ENCODE measurements around the gene FLYWCH1.

DNA sequence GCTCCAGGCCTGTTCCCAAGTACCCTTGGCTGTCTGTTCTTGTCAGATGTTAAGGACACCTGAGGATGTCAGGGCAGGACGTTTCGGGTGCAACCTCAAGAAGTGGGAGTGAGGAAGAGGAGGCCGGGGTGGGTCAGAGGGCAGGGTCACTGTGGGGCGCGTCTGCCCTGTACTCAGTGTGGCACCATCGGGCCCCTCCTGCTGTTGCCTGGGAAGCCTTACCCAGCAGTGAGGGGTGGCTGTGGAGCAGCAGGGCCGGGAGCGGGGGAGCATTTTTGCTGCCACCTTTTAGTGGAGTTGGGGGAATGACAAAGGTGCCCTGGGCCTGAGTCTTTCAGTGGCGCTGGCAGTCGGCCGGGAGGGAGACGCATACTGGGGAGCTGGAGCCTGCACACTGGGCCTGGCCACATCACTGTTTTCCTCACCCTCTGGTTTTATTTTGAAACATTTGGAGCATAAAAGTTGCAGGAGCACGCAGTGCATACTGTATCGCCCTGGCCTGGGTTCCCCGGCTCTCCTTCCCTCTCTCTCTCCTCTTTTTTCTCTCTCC lies 11.1 kb upstream of the FLYWCH1 start:
- TF ChIP-seq, protein P1, sequence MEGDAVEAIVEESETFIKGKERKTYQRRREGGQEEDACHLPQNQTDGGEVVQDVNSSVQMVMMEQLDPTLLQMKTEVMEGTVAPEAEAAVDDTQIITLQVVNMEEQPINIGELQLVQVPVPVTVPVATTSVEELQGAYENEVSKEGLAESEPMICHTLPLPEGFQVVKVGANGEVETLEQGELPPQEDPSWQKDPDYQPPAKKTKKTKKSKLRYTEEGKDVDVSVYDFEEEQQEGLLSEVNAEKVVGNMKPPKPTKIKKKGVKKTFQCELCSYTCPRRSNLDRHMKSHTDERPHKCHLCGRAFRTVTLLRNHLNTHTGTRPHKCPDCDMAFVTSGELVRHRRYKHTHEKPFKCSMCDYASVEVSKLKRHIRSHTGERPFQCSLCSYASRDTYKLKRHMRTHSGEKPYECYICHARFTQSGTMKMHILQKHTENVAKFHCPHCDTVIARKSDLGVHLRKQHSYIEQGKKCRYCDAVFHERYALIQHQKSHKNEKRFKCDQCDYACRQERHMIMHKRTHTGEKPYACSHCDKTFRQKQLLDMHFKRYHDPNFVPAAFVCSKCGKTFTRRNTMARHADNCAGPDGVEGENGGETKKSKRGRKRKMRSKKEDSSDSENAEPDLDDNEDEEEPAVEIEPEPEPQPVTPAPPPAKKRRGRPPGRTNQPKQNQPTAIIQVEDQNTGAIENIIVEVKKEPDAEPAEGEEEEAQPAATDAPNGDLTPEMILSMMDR (IDR thresholded peaks at IDR 0.05; ENCODE audit: borderline replicate concordance, extremely low read depth, low read length, poor library complexity, severe bottlenecking): no peak
- TF ChIP-seq EZH2 (IDR thresholded peaks at IDR 0.05; ENCODE audit: borderline replicate concordance, low read depth, low read length, severe bottlenecking): no peak

All from DND-41 (cell line).